ENCODE data around the gene TRIM41.
"Not testable (repeated sequence)": the region's sequence is repeated elsewhere in the genome, so short reads cannot be mapped to it uniquely, and the experiment has no call there.

Gene TRIM41

GRCh38 chr5:181248277-181248676 is 25.2 kb downstream of the TRIM41 start:
- DNase-seq (ENCODE audit: low read depth in 2 of 2), result no peak

GRCh38 chr5:181255276-181255675 is 32.2 kb downstream of the TRIM41 start:
- no peak for DNase-seq (ENCODE audit: low read depth in 2 of 2)

GRCh38 chr5:181255836-181256578 is 32.9 kb downstream of the TRIM41 start:
- DNase-seq (ENCODE audit: low read depth in 2 of 2), result no peak

- DNase-seq (ENCODE audit: low read depth in 2 of 2), result no peak
Measured at GRCh38 chr5:181258576-181258975, 35.5 kb downstream of the TRIM41 start.

GRCh38 chr5:181259283-181259682 is 36.2 kb downstream of the TRIM41 start:
- no peak for DNase-seq (ENCODE audit: low read depth in 2 of 2)

- DNase-seq (ENCODE audit: low read depth in 2 of 2), result no peak
Measured at GRCh38 chr5:181259974-181260719, 37.1 kb downstream of the TRIM41 start.

- DNase-seq (ENCODE audit: low read depth in 2 of 2), result peak; percentile 68 to 73
Measured at GRCh38 chr5:181260720-181261319, 37.7 kb downstream of the TRIM41 start, which contains the start of gene TRIM52. Gene TRIM52 (minus strand): TSS chr5:181261143. CDS start chr5:181260813, 330 bp downstream.

- DNase-seq (ENCODE audit: low read depth in 2 of 2), result peak in 1 of 2 experiments; percentile 19
Measured at GRCh38 chr5:181261320-181262049, 38.4 kb downstream of the TRIM41 start.

- DNase-seq (ENCODE audit: low read depth in 2 of 2), result no peak
Measured at GRCh38 chr5:181263633-181264032, 40.6 kb downstream of the TRIM41 start.

- no peak for DNase-seq (ENCODE audit: low read depth in 2 of 2)
Measured at GRCh38 chr5:181265092-181265671, 42.1 kb downstream of the TRIM41 start.

GRCh38 chr5:181267291-181267904 is 44.3 kb downstream of the TRIM41 start:
- DNase-seq (ENCODE audit: low read depth in 2 of 2), result not testable (repeated sequence)

- not testable (repeated sequence) for DNase-seq (ENCODE audit: low read depth in 2 of 2)
Measured at GRCh38 chr5:181267907-181268306, 44.8 kb downstream of the TRIM41 start.

GRCh38 chr5:181271081-181271480 is 48.0 kb downstream of the TRIM41 start:
- DNase-seq (ENCODE audit: low read depth in 2 of 2), result no peak

- not testable (repeated sequence) for DNase-seq (ENCODE audit: low read depth in 2 of 2)
Measured at GRCh38 chr5:181273433-181273744, 50.3 kb downstream of the TRIM41 start.

GRCh38 chr5:181280251-181280762 is 57.2 kb downstream of the TRIM41 start:
- no peak for DNase-seq (ENCODE audit: low read depth in 2 of 2)

- no peak for DNase-seq (ENCODE audit: low read depth in 2 of 2)
Measured at GRCh38 chr5:181281077-181281983, 58.2 kb downstream of the TRIM41 start.

GRCh38 chr5:181281984-181282316 is 58.9 kb downstream of the TRIM41 start:
- DNase-seq (ENCODE audit: low read depth in 2 of 2), result no peak

- not testable (repeated sequence) for DNase-seq (ENCODE audit: low read depth in 2 of 2)
Measured at GRCh38 chr5:181282415-181282814, 59.3 kb downstream of the TRIM41 start.

GRCh38 chr5:181282874-181283273 is 59.8 kb downstream of the TRIM41 start:
- no peak for DNase-seq (ENCODE audit: low read depth in 2 of 2)

GRCh38 chr5:181283347-181283746 is 60.3 kb downstream of the TRIM41 start:
- no peak for DNase-seq (ENCODE audit: low read depth in 2 of 2)

Data from fibroblast of skin of left biceps (primary cell).